NCI-H2081 treated with DMSO at 0.1 percent for 48 hours (cell line): ENCODE data around the gene ATG9B.

Experiments used
- DNase-seq: peaks from one replicate; lab custom pipeline; 2025; lab: John Stamatoyannopoulos, UW

The ATG9B gene

GRCh38 chr7:150999001-150999400 lies 25.3 kb downstream of the ATG9B start:
- no peak for DNase-seq

- no peak for DNase-seq
Measured at GRCh38 chr7:150998341-150998740, 26.0 kb downstream of the ATG9B start.

DNA sequence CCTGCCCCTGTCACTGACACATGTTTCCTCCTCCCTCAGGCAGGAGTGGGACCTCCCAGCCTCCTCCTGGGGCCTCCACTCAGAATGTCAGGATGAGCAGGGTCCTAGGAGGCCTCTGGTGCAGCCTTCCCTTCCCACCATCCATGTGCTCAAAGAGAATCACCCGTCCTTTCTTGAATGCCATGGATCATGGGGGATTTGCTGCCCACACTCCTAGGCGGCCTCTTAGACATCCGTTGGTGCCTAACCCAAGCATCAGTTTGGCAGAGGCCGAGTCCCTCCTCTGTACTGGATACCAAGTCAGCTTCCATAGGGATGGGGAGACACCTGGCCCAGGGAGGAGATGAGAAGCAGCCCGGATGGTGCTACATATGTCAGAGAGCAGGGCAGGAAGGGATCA lies 26.5 kb downstream of the ATG9B start:
- no peak for DNase-seq

DNA sequence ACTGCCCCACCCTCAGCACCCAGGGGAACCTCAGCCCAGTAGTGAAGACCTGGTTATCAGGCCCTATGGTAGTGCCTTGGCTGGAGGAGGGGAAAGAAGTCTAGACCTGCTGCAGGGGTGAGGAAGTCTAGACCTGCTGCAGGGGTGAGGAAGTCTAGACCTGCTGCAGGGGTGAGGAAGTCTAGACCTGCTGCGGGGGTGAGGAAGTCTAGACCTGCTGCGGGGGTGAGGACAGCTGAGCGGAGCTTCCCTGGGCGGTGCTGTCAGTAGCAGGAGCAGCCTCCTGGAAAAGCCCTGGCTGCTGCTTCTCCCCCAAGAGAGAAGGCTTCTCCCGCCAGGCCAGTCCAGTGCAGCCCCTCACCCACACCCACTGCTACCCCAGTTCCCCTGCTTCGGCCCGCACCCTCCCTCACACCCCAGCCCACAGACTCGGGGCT lies 27.2 kb downstream of the ATG9B start:
- DNase-seq: no peak

DNA sequence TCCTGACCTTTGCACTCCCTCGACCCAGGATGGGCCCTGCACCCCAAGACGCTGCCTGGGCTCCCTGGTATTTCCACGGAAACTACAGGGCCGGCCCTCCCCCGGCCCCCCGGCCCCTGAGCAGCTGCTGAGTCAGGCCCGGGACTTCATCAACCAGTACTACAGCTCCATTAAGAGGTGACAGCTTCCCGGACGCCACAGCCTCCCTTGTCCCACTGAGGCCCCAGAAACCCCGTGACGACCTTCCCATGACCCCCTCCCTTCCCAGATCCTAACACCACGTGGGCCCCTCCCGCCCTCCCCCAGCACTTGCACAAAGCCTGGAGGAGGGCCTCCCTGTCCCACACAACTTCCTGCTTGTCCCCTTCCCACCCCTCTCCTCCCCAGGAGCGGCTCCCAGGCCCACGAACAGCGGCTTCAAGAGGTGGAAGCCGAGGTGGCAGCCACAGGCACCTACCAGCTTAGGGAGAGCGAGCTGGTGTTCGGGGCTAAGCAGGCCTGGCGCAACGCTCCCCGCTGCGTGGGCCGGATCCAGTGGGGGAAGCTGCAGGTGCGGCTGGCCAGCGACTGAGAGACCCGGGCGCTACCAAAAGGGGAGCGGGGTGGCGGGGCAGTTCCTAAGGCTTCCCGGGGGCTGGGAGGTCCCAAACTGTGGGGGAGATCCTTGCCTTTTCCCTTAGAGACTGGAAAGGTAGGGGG lies 27.8 kb downstream of the ATG9B start:
- no peak for DNase-seq

GRCh38 chr7:150994838-150995510 lies 29.3 kb downstream of the ATG9B start:
- no peak for DNase-seq

DNA sequence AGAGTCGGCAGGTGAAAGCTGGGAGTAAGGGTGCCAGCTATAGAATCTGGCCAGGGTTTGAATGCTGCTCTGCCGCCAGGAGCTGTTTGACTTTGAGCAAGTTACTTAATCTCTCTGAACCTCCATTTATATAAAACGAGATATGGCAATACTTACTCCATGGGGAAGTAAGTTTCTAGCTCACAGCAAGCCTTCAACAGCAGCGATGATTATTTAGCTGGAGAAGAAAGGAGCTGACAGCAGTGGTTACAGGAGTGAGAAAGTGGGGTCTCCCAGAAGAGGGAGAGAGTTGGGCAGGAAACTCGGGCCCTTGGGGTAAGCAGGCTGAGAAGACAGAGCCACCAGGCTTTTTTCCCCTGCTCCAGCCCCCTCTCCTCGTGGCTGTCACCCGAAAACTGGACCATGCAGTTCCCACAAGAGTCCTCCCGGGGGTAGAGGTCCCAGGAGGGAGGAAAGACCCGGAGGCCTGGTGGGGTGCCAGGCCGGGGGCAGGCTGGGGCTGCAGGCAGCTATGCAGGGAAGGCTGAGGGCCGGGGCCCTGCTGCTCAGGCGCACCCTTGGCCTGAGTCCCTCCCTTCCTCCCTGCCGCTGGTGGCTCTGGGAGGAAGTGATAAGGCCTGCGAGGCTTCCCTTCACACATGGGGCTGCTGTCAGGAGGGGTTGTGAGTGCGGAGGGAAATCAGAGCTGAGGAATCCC lies 30.0 kb downstream of the ATG9B start:
- DNase-seq: no peak

DNA sequence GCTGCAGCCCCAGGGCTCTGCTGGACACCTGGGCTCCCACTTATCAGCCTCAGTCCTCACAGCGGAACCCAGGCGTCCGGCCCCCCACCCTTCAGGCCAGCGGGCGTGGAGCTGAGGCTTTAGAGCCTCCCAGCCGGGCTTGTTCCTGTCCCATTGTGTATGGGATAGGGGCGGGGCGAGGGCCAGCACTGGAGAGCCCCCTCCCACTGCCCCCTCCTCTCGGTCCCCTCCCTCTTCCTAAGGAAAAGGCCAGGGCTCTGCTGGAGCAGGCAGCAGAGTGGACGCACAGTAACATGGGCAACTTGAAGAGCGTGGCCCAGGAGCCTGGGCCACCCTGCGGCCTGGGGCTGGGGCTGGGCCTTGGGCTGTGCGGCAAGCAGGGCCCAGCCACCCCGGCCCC lies 30.8 kb downstream of the ATG9B start:
- DNase-seq: no peak

DNA sequence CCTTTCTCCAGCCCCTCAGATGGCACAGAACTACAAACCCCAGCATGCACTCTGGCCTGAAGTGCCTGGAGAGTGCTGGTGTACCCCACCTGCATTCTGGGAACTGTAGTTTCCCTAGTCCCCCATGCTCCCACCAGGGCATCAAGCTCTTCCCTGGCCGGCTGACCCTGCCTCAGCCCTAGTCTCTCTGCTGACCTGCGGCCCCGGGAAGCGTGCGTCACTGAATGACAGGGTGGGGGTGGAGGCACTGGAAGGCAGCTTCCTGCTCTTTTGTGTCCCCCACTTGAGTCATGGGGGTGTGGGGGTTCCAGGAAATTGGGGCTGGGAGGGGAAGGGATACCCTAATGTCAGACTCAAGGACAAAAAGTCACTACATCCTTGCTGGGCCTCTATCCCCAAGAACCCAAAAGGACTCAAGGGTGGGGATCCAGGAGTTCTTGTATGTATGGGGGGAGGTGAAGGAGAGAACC lies 31.4 kb downstream of the ATG9B start:
- DNase-seq: no peak

- no peak for DNase-seq
Measured at GRCh38 chr7:150992051-150992640, 32.1 kb downstream of the ATG9B start.

DNA sequence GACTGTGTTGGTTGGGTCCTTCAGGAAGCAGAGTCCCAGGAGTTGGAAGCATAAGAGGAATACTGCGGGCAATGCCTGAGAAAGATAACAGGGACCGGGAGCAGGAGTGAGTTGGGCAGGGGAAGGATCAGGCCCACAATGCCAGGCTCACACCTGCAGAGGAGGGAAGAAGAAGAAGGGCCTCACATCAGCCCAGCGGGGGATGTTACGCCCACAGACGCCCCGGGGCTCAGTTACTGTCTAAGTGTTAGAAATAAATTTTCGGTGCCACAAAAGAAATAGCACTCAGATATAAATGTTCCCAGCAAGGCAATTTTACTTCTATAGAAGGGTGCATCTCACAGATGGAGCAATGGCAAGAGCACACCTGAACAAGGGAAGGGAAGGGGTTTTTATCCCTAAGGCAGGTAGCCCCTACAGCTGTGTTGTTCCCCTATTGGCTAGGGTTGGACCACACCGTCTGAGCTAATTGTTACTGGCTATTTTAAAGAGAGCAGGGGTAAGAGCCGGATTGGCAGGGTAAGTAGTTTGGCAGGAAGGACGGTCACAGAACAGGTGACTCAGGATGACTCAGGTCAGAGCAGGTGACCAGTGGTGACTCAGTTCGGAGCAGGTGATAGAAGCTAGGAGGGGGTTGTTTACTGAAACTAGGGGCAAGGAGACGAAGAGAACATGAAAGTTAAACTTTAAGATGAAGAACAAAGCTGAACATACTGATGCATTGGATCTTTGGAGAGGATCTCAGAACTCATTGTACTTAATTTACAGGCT lies 33.7 kb downstream of the ATG9B start, which contains the start of gene NOS3:
Gene NOS3 (plus strand): TSS at position 602 of the 771 bp plus-strand sequence. CDS start 2,787 bp downstream, outside the sequence.
- DNase-seq: no peak

DNA sequence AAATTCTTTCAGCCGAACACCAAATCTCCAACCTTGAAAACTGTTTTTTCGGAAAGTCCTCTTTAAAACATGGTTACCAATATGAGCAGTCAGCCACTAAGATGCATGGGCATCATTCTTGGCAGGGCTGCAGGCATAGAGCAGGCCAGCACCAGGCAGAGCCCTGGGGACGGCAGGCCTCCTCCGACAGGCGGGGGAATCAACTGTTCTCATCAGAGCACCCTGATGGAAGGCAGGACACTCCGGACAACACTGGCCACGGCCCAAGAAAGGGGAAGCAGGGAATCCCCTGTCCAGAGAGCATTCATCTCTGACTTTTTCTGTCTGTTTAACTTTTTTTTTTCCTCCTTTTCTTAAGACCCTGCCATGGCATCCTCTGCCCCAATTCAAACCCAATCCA lies 34.8 kb downstream of the ATG9B start:
- DNase-seq: no peak

- DNase-seq: peak; percentile 41
Measured at GRCh38 chr7:150988230-150989226, 35.8 kb downstream of the ATG9B start.

DNA sequence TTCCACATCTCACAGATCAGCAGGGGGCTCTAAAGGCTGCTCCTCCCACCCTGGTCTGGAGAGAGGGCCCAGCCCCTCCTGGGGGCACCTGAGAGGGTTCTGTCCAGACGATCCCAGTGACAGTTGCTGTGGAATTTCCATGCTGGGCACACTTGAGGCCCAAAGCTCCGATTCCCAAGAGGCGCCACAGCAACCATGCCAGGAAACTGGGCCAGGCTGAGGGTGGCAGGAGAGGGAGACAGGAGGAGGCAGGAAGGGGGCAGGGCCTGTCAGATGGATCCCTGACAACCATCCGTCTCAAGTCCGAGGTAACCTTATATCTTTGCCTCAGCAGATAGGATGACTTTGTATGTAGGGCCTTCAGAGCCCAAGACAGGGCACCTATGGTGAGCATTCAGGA lies 37.7 kb downstream of the ATG9B start:
- no peak for DNase-seq

- no peak for DNase-seq
Measured at GRCh38 chr7:150986099-150986512, 38.2 kb downstream of the ATG9B start.

DNA sequence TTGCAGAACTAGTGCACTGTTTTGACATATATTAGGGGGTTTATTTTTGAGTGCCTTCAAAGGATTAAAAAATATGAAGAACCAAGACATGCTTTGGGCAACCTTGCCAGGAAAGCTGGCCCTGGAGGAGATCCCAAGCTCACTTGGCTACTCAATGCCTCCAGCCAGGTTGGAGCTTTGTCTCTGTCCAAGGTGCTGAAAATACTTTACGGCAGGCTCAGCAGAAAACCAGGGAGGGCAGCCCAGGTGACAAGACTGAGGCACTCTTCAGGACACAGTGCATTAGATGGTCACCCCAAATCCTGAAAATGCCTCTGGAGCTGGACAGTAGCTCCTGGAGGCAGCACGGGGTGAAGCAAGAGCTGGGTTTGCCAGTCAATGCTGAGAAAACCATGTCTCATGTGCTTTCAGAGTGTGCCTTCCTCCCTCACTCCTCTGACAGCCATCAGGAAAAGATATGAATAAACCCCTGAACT lies 40.4 kb downstream of the ATG9B start:
- no peak for DNase-seq

DNA sequence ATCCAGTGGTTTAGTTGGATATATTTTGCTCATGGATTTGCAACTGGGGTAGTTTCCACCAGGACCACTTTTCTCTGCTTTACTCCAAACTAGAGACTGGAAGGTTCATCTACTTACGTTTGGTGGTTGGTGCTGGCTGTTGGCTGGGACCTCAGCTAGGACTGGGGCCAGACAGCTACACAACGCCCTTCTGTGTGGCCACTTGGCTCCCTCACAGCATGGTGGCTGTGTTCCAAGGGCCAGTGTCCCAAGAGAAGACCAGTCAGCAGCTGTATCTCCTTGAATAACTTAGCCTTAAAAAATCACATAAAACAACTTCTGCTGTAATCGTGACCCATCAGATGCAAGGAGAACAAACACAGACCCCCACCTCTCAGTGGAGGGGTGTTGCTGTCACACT lies 41.9 kb downstream of the ATG9B start:
- DNase-seq: no peak

GRCh38 chr7:150981644-150982043 lies 42.6 kb downstream of the ATG9B start:
- no peak for DNase-seq

GRCh38 chr7:150980663-150981062 lies 43.6 kb downstream of the ATG9B start:
- no peak for DNase-seq

DNA sequence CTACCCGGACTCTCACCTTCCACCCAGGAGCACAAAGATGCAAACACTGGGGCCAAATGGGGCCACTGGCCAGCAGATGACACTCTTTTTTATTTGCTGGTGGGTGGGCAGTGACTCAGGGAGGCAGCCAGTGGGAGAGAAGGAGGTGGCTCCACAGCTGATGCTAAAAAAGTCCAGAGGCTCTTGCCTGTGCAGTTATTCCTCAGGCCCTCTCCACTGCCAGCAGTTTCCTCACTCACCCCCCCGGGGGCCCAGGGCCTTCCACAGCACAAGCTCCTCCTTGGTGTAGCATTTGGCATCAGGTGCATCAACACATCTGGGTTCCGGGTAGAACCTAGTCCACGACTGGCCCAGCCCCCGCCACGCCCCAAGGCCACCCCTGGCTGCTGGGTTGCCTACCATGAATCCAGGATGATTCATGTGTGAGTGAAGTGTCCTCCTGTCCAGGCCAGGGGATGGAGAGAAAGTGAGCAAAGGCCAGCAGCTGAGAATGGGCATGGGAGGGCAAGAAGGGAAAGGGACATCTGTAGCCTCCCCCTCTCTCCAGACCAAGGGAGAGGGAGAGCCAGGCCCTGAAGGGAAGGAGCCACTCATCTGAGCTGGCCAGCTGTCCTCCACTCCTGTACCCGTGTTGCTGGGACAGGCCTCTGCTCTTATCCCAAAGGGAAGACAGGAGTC lies 44.4 kb downstream of the ATG9B start:
- DNase-seq: no peak
